ENCODE results near the gene LMNTD1.

The LMNTD1 gene

DNA sequence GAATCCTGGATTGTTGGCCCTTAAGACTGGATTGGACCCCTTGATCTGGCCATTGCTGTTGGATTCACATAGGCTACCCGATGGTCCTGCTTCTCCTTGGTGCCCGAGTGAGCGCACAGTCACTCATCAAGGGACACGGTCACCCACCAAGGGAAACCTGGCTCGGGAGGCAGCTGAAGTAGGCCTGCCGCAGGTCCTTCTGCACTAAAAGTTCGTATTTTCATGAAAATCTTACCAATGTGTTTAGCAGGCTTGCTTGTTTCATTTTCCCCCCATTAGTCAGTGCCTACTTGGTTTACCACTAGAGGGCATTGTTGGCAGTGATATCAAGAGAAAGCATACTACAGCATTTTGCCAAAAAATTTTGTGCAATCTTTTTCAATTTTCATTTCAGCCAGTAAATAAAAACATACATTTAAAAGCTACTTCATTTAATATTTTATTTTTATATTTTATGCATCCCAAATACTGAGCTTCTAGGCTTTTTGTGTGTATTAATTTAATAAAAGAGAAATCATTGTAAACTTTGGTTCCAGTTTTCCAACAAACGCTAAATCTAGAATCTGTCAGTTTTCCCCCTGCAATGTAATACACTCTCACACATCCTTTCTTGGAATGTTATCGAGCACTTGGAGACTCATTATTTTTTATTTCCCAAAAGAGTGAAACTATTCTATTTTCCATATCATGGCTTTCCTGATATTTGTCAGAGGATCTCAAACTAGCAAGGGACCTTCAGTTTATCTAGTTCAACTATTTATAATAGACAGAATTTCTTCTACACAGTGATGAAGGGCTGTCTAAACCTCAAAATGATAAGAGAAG is 116.7 kb downstream of the LMNTD1 start:
- CTCF ChIA-PET, result interaction anchor here (0.6 to 5.1 kb wide), 23 partner anchors 11 to 879 kb away, joined by 3 to 45 read pairs (median 3); partner anchors contain the start of gene RASSF8
- DNase-seq, result peak; percentile 79 to 90 (median 87)
- H3K4me1 ChIP-seq (ENCODE audit: control extremely low read depth in 1 of 4, control insufficient read depth in 4 of 4, insufficient read depth in 4 of 4, low read length in 3 of 4), result peaks cover 0 to 3% (median 2%) of the 10 kb centered on the region in 4 experiments

DNA sequence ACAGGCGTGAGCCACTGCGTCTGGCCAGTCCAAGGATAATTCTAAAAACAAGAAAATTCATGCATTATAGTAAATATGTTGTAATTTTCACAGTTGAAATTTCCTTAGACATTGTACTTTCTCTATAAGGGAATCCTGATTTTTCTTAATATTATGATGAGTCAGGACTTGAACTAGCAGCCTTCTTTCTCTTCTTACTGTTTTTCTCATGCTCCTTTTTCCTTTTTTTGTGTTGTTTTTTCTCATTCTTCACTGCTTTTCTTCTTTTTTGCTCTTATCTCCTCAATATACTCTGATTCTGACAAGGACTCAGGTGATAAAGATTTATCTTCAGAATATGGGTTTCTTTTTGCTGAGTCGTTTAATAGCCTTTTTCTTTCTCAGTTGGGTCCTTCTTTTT is 117.7 kb downstream of the LMNTD1 start:
- peaks cover 0 to 3% (median 2%) of the 10 kb centered on the region in 4 experiments for H3K4me1 ChIP-seq (ENCODE audit: control extremely low read depth in 1 of 4, control insufficient read depth in 4 of 4, insufficient read depth in 4 of 4, low read length in 3 of 4)
- no peak for DNase-seq
- ChIA-PET POLR2A (no interaction called here), CTCF (interaction anchor here (0.7 to 5.1 kb wide), 12 partner anchors 10 to 598 kb away, joined by 3 to 45 read pairs (median 3); no protein-coding TSS in a partner anchor)
- no peaks in the 10 kb centered on the region for H3K9me3 ChIP-seq (ENCODE audit: control extremely low read depth in 1 of 5, control insufficient read depth in 4 of 5, insufficient read depth in 2 of 5, low read depth in 1 of 5, low read length in 4 of 5)
- WGBS (ENCODE audit: insufficient coverage), result no CpG with 5 or more reads among the region's 3 CpGs
- no peaks in the 10 kb centered on the region for H3K27me3 ChIP-seq (replicated peaks in 2 of 5; ENCODE audit: control insufficient read depth in 4 of 5, insufficient read depth in 5 of 5, low read length in 4 of 5)
- H3K4me3 ChIP-seq (ENCODE audit: control insufficient read depth in 1 of 7, extremely low read depth in 1 of 7, insufficient read depth in 4 of 7, low read depth in 2 of 7, low read length in 6 of 7), result no peak overlapping the region
- H3K36me3 ChIP-seq (ENCODE audit: control insufficient read depth in 4 of 4, insufficient read depth in 4 of 4, low read length in 3 of 4), result no peaks in the 10 kb centered on the region
- no peak overlapping the region for H3K27ac ChIP-seq (ENCODE audit: insufficient read depth in 1 of 2, low read depth in 1 of 2, low read length in 2 of 2, poor library complexity in 1 of 2, severe bottlenecking in 2 of 2)

More for the DNA sequence above, 116.7 kb downstream of the LMNTD1 start:
- H3K27me3 ChIP-seq (replicated peaks in 2 of 5; ENCODE audit: control insufficient read depth in 4 of 5, insufficient read depth in 5 of 5, low read length in 4 of 5), result no peaks in the 10 kb centered on the region
- no peak overlapping the region for H3K27ac ChIP-seq (ENCODE audit: insufficient read depth in 1 of 2, low read depth in 1 of 2, low read length in 2 of 2, poor library complexity in 1 of 2, severe bottlenecking in 2 of 2)
- H3K9me3 ChIP-seq (ENCODE audit: control extremely low read depth in 1 of 5, control insufficient read depth in 4 of 5, insufficient read depth in 2 of 5, low read depth in 1 of 5, low read length in 4 of 5), result no peaks in the 10 kb centered on the region
- peak overlapping the region in 5 of 7 experiments; percentile 21 to 69 (median 45) for H3K4me3 ChIP-seq (ENCODE audit: control insufficient read depth in 1 of 7, extremely low read depth in 1 of 7, insufficient read depth in 4 of 7, low read depth in 2 of 7, low read length in 6 of 7)
- 43% methylated on average over 7 of the region's 9 CpGs for WGBS (ENCODE audit: insufficient coverage)
- H3K36me3 ChIP-seq (ENCODE audit: control insufficient read depth in 4 of 4, insufficient read depth in 4 of 4, low read length in 3 of 4), result no peaks in the 10 kb centered on the region
- POLR2A ChIA-PET, result no interaction called here

DNA sequence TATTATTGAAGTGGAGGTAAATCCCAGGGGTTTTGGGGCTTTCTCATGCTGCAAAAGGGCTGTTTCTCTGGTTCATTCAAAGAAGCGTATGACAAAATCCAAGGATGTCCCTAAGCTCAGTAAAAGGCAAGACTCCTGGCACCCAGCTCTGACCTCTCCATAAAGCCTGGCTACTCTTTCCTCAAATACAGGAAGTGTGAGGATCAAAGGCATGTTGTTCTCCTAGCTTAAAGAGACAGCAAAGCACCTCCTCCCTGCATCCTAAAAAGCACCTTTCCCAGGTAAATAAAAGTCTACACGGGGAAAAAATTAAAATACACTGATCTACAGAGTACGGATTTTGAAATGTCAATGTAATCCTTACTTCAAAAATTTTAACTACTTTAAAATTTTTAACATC is 118.6 kb downstream of the LMNTD1 start:
- peaks cover 0 to 1% (median 0%) of the 10 kb centered on the region in 5 experiments for H3K9me3 ChIP-seq (ENCODE audit: control extremely low read depth in 1 of 5, control insufficient read depth in 4 of 5, insufficient read depth in 2 of 5, low read depth in 1 of 5, low read length in 4 of 5)
- POLR2A ChIA-PET, result no interaction called here
- H3K4me1 ChIP-seq (ENCODE audit: control extremely low read depth in 1 of 4, control insufficient read depth in 4 of 4, insufficient read depth in 4 of 4, low read length in 3 of 4), result peaks cover 0 to 3% (median 2%) of the 10 kb centered on the region in 4 experiments
- CTCF ChIA-PET, result interaction anchor here (0.7 to 5.1 kb wide), 6 partner anchors 16 to 599 kb away, joined by 3 to 45 read pairs (median 3); no protein-coding TSS in a partner anchor
- H3K27ac ChIP-seq (ENCODE audit: insufficient read depth in 1 of 2, low read depth in 1 of 2, low read length in 2 of 2, poor library complexity in 1 of 2, severe bottlenecking in 2 of 2), result no peak overlapping the region
- WGBS (ENCODE audit: insufficient coverage), result 95% methylated on average over 3 of the region's 3 CpGs
- no peaks in the 10 kb centered on the region for H3K27me3 ChIP-seq (replicated peaks in 2 of 5; ENCODE audit: control insufficient read depth in 4 of 5, insufficient read depth in 5 of 5, low read length in 4 of 5)
- no peak for DNase-seq
- no peaks in the 10 kb centered on the region for H3K36me3 ChIP-seq (ENCODE audit: control insufficient read depth in 4 of 4, insufficient read depth in 4 of 4, low read length in 3 of 4)
- no peak overlapping the region for H3K4me3 ChIP-seq (ENCODE audit: control insufficient read depth in 1 of 7, extremely low read depth in 1 of 7, insufficient read depth in 4 of 7, low read depth in 2 of 7, low read length in 6 of 7)

DNA sequence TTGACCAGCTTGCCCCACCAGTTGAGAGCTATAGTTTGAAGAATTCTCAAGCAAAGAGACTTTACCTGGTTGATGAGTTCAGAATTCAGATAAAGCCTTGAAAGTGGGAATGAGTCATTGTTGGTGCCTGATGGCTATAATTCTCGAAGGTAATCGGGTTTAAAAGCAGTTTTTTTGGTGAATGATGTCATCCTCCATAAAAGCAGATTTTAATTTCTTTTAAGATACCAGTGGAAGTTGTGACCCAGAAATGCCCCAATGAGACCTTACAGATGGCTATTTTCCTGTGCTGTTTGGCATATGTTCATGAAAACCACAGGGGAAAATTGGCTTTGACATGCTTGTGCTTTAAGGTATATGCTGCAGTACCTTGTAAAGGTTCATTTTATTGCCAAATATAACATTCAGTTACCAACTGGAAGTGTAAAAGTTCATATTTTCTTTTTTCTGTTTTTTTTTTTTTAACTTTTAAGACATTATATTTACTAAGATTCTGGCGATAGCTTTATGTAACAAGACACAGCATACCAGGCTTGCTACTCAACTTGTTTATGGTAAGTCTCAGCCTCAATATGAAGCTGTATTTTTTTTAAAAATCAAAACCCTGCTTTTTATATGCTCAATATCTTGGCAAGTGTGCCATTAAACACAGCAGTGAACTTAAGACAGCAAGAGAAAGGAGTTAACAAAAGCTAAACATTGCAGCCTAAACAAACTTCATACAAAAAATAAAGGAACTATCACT is 119.3 kb downstream of the LMNTD1 start:
- Histone ChIP-seq H3K27ac (ENCODE audit: insufficient read depth in 1 of 2, low read depth in 1 of 2, low read length in 2 of 2, poor library complexity in 1 of 2, severe bottlenecking in 2 of 2) (no peak overlapping the region), H3K4me1 (ENCODE audit: control extremely low read depth in 1 of 4, control insufficient read depth in 4 of 4, insufficient read depth in 4 of 4, low read length in 3 of 4) (peaks cover 0 to 3% (median 2%) of the 10 kb centered on the region in 4 experiments), H3K27me3 (replicated peaks in 2 of 5; ENCODE audit: control insufficient read depth in 4 of 5, insufficient read depth in 5 of 5, low read length in 4 of 5) (no peaks in the 10 kb centered on the region), H3K9me3 (ENCODE audit: control extremely low read depth in 1 of 5, control insufficient read depth in 4 of 5, insufficient read depth in 2 of 5, low read depth in 1 of 5, low read length in 4 of 5) (peaks cover 0 to 2% (median 0%) of the 10 kb centered on the region in 5 experiments), H3K36me3 (ENCODE audit: control insufficient read depth in 4 of 4, insufficient read depth in 4 of 4, low read length in 3 of 4) (no peaks in the 10 kb centered on the region), H3K4me3 (ENCODE audit: control insufficient read depth in 1 of 7, extremely low read depth in 1 of 7, insufficient read depth in 4 of 7, low read depth in 2 of 7, low read length in 6 of 7) (no peak overlapping the region)
- DNase-seq, result peak in 1 of 3 donors; percentile 15
- 94% methylated on average over 2 of the region's 3 CpGs for WGBS (ENCODE audit: insufficient coverage)
- ChIA-PET CTCF (interaction anchor here (0.9 to 5.1 kb wide), 5 partner anchors 15 to 600 kb away, joined by 3 to 45 read pairs (median 3); no protein-coding TSS in a partner anchor), POLR2A (no interaction called here)

DNA sequence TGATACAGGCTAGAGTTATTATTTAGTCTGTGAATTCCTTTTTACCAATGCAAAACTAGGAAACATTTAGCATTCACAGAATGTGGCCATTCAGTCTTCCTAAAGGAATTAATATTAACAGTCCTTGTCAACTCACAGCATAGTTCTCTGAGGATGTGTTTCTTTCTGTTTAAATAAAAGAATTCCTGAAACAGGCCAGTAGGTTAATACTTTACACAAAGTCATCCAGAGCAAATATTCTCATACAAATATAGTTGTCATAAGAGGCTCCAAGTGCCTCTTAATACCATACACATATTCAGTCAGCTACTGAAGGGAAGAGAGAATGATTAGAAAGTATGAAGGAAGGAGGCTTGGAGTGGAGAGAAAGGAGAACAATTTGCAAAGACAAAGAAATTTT is 120.1 kb downstream of the LMNTD1 start:
- no peak overlapping the region for H3K27ac ChIP-seq (ENCODE audit: insufficient read depth in 1 of 2, low read depth in 1 of 2, low read length in 2 of 2, poor library complexity in 1 of 2, severe bottlenecking in 2 of 2)
- CTCF ChIA-PET, result interaction anchor here (0.9 to 5.1 kb wide), 3 partner anchors 567 to 601 kb away, joined by 3 to 45 read pairs (median 3); no protein-coding TSS in a partner anchor
- no peak overlapping the region for H3K4me3 ChIP-seq (ENCODE audit: control insufficient read depth in 1 of 7, extremely low read depth in 1 of 7, insufficient read depth in 4 of 7, low read depth in 2 of 7, low read length in 6 of 7)
- H3K4me1 ChIP-seq (ENCODE audit: control extremely low read depth in 1 of 4, control insufficient read depth in 4 of 4, insufficient read depth in 4 of 4, low read length in 3 of 4), result peaks cover 0 to 3% (median 2%) of the 10 kb centered on the region in 4 experiments
- no peaks in the 10 kb centered on the region for H3K27me3 ChIP-seq (replicated peaks in 2 of 5; ENCODE audit: control insufficient read depth in 4 of 5, insufficient read depth in 5 of 5, low read length in 4 of 5)
- H3K9me3 ChIP-seq (ENCODE audit: control extremely low read depth in 1 of 5, control insufficient read depth in 4 of 5, insufficient read depth in 2 of 5, low read depth in 1 of 5, low read length in 4 of 5), result peaks cover 0 to 2% (median 0%) of the 10 kb centered on the region in 5 experiments
- no peaks in the 10 kb centered on the region for H3K36me3 ChIP-seq (ENCODE audit: control insufficient read depth in 4 of 4, insufficient read depth in 4 of 4, low read length in 3 of 4)
- POLR2A ChIA-PET, result no interaction called here
- no peak for DNase-seq

DNA sequence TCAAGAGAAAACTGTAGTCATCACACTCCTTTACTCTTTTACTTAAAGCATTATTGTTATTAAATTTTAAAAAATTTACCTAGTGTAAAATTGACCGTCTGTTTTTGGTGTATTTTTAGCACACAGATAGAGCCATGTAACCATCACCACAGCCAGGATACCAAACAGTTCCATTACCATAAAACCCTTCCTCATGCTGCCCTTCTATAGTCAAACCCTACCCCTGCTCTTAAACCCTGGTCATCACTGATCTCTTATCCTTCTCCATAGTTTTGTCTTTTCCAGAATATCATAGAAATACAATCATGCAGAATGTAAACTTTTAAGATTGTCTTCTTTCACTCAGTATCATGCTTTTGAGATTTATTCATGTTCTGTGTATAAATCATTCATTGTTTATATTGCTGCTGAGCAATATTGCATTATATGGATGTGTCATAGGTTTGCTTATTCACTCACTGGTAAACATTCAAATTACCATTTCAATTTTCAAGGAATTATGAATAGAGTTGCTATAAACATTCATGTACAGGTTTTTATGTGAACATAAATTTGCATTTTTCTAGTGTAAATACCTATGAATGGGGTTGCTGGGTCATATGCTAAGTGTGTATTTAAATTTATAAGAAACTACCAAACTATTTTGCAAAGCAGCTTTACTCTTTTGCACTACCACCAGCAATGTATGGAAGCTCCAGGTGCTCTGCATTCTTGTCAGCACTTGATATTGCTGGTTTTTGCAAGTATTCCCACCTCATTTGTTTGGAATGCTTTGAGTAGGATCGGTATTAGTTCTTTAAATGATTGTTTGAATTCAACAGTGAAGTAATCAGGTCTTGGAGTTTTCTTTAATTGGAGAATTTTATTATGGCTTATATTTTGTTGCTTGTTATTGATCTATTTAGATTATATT is 125.5 kb downstream of the LMNTD1 start:
- H3K27ac ChIP-seq (ENCODE audit: insufficient read depth in 1 of 2, low read depth in 1 of 2, low read length in 2 of 2, poor library complexity in 1 of 2, severe bottlenecking in 2 of 2), result no peak overlapping the region
- no peaks in the 10 kb centered on the region for H3K36me3 ChIP-seq (ENCODE audit: control insufficient read depth in 4 of 4, insufficient read depth in 4 of 4, low read length in 3 of 4)
- H3K4me1 ChIP-seq (ENCODE audit: control extremely low read depth in 1 of 4, control insufficient read depth in 4 of 4, insufficient read depth in 4 of 4, low read length in 3 of 4), result no peaks in the 10 kb centered on the region
- POLR2A ChIA-PET, result no interaction called here
- no peak for DNase-seq
- peaks cover 0 to 2% (median 0%) of the 10 kb centered on the region in 5 experiments for H3K9me3 ChIP-seq (ENCODE audit: control extremely low read depth in 1 of 5, control insufficient read depth in 4 of 5, insufficient read depth in 2 of 5, low read depth in 1 of 5, low read length in 4 of 5)
- CTCF ChIA-PET, result no interaction called here
- no peaks in the 10 kb centered on the region for H3K27me3 ChIP-seq (replicated peaks in 2 of 5; ENCODE audit: control insufficient read depth in 4 of 5, insufficient read depth in 5 of 5, low read length in 4 of 5)
- H3K4me3 ChIP-seq (ENCODE audit: control insufficient read depth in 1 of 7, extremely low read depth in 1 of 7, insufficient read depth in 4 of 7, low read depth in 2 of 7, low read length in 6 of 7), result no peak overlapping the region
- WGBS (ENCODE audit: insufficient coverage), result no CpG with 5 or more reads among the region's 2 CpGs
